ENCODE results near the gene EFCAB14.

GRCh38 chr1:46717654-46718053 is 1.3 kb downstream of the EFCAB14 start:
- TF ChIP-seq CTCF (conservative IDR thresholded peaks at IDR 0.05; ENCODE audit: low read depth, low read length) (no peak), RAD21 (IDR thresholded peaks at IDR 0.05; ENCODE audit: low read length) (no peak), USF2 (IDR thresholded peaks at IDR 0.05; ENCODE audit: low read depth, low read length) (no peak), RCOR1 (IDR thresholded peaks at IDR 0.05; ENCODE audit: insufficient replicate concordance, low read length) (no peak), CEBPB (IDR thresholded peaks at IDR 0.05; ENCODE audit: low read depth, low read length) (no peak), MXI1 (IDR thresholded peaks at IDR 0.05; ENCODE audit: borderline replicate concordance, low read depth, low read length) (no peak), POLR2A (IDR thresholded peaks at IDR 0.05; ENCODE audit: low read depth, low read length) (no peak), RFX5 (IDR thresholded peaks at IDR 0.05; ENCODE audit: low read depth, low read length) (no peak)

Measured in IMR-90 (cell line).